GM12865 (cell line): ENCODE data around the gene CCSER1.
"Not testable (repeated sequence)": the region's sequence is repeated elsewhere in the genome, so short reads cannot be mapped to it uniquely, and the experiment has no call there.

ENCODE experiments used
- DNase-seq: peaks from one replicate; pipeline ENCODE4 v3.0.0; 2010; ENCODE audit warnings: low read depth
- H3K4me3 ChIP-seq: 2 replicates; pipeline ENCODE4 v1.5.1; 2011; ENCODE audit warnings: mild to moderate bottlenecking, low read depth, low read length, control low read depth
- TF ChIP-seq, protein P1 (sequence below): IDR thresholded peaks from 2 replicates; pipeline ENCODE4 v1.5.1; 2011; ENCODE audit warnings: low read length, control low read depth, low read depth, inconsistent platforms; ENCODE audit not compliant: insufficient read depth; ENCODE audit errors: missing control alignments

CCSER1 gene

DNA sequence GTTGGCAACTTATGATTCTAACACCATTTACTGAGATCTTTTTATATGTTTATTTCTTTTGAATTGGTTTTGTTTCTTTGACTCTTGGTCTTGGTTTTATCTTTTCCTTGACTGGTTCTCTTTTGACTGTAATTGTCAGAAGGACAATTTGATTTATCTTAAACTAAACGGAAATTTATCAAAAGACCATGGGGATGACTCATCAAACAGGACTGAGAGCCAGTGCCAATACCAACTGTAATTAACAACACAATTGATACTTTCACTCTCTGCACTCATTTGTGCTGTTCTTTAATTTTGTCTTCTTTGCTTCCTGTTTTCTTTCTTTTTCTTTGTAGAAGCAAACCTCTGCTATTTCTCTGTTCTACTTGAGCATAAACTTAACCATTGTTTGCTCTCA, 776.8 kb downstream of the CCSER1 start:
- no peak overlapping the region for H3K4me3 ChIP-seq
- TF ChIP-seq, protein P1, sequence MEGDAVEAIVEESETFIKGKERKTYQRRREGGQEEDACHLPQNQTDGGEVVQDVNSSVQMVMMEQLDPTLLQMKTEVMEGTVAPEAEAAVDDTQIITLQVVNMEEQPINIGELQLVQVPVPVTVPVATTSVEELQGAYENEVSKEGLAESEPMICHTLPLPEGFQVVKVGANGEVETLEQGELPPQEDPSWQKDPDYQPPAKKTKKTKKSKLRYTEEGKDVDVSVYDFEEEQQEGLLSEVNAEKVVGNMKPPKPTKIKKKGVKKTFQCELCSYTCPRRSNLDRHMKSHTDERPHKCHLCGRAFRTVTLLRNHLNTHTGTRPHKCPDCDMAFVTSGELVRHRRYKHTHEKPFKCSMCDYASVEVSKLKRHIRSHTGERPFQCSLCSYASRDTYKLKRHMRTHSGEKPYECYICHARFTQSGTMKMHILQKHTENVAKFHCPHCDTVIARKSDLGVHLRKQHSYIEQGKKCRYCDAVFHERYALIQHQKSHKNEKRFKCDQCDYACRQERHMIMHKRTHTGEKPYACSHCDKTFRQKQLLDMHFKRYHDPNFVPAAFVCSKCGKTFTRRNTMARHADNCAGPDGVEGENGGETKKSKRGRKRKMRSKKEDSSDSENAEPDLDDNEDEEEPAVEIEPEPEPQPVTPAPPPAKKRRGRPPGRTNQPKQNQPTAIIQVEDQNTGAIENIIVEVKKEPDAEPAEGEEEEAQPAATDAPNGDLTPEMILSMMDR, result no peak
- no peak for DNase-seq

DNA sequence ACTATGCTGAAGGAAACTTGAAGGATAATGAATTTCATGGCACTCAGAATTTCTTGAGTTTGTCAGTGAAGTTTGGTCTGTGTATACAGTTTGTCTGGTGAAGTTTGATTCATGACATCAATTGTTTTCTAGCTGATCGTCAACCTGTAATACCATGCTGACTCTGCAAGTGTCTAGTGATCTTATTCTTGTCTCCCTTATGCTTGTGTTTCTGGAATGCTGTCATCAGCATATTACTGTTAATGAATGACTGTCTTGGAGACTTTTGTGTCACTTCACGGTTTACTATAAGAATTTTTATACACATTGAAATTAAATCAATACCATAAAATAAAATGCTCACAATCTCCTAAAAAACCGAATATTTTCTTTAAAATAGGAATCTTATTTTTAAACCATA, 779.0 kb downstream of the CCSER1 start:
- no peak for DNase-seq
- H3K4me3 ChIP-seq, result no peak overlapping the region
- TF ChIP-seq, protein P1, result no peak

DNA sequence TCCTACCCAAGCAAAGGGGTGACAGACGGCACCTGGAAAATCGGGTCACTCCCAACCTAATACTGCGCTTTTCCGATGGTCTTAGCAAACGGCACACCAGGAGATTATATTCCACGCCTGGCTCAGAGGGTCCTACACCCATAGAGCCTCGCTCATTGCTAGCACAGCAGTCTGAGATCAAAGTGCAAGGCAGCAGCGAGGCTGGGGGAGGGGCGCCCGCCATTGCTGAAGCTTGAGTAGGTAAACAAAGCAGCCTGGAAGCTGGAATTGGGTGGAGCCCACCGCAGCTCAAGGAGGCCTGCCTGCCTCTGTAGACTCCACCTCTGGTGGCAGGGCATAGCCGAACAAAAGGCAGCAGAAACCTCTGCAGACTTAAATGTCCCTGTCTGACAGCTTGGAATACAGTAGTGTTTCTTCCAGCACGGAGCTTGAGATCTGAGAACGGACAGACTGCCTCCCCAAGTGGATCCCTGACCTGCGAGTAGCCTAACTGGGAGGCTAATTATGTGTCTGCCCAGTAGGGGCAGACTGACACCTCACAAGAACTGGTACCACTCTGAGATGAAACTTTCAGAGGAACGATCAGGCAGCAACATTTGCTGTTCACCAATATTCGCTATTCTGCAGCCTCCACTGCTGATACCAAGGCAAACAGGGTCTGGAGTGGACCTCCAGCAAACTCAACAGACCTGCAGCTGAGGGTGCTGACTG, 784.7 kb downstream of the CCSER1 start:
- DNase-seq, H3K4me3 ChIP-seq: not testable (repeated sequence)

DNA sequence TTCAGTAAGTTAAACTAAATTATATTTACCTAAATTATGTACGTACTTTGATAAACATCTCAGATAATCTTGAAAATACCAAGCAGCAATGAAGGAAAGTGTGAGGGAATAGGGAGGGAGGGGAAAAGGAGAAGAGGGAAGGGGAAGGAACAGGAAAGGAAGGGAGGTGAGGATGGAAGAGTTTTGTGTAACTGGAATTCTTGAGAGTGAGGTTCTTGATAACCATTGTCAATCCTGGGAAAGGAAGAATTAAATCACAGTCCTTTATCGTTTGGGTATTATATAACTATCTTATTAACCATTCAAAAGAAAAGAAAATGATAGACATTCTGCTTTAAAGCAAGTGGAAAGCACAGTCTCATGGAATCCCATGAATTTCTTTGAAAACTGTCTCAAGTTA, 795.0 kb downstream of the CCSER1 start:
- TF ChIP-seq, protein P1, result no peak
- no peak overlapping the region for H3K4me3 ChIP-seq
- no peak for DNase-seq

DNA sequence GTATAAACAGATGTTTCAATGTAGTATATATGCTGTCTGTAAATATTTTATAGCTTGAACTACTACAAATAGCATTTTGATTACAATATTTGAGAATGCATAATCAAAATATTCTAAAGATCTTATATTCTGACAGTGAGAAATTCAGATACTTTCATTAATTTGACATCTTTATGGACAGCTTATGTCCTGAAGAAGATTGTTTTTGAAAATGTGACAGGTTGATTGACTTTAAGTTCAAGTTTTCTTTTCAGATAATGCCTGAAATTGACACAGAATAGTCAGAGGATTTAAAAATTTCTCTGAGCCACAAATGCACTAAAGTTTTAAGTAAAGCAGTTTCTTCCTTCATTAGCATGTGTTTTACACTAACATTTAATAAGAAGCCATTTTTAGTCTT, 799.8 kb downstream of the CCSER1 start:
- DNase-seq, result no peak

GRCh38 chr4:90943311-90943710, 816.1 kb downstream of the CCSER1 start:
- TF ChIP-seq, protein P1, result no peak
- H3K4me3 ChIP-seq, result no peak overlapping the region
- DNase-seq, result no peak

More for the DNA sequence above, 799.8 kb downstream of the CCSER1 start:
- H3K4me3 ChIP-seq, result no peak overlapping the region
- TF ChIP-seq, protein P1, result no peak

GRCh38 chr4:90946945-90947344, 819.8 kb downstream of the CCSER1 start:
- H3K4me3 ChIP-seq, result no peak overlapping the region
- TF ChIP-seq, protein P1, result no peak
- DNase-seq, result no peak

DNA sequence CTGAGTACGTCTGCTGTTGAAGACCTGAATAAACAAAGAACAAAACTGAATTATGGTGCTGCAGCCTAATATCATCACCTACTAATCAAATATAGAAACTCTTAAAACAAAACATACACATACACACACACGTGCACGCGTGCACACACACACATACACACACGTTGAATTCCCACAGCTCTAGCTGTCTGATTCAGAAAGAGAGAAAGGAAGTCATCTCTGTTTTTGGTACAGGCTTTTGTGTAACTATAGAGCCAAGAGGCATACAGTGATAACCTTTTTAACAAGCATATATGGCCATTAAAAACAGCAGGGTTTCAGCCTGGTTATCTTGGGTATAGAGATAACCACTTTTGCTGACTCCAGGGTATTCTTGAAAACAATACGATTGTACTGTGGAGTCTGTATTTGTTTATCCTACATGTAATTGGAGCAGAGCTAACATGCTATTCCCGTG, 823.2 kb downstream of the CCSER1 start:
- H3K4me3 ChIP-seq, result no peak overlapping the region
- TF ChIP-seq, protein P1, result no peak
- no peak for DNase-seq
